ENCODE data around the gene KIF3B. TPM values are rescaled to one million over a fixed set of nuclear protein-coding genes. Genes with fewer than 3 reads are reported as not detected.

Gene KIF3B
- total and polyA plus RNA-seq, 2 of the 13 experiments (the other 11 are each of a cell fraction or from before 2014, with no cell fraction given) = 23.6 to 28.8 TPM

- 0 out of 2 replicates have a peak, but pooled peaks have one; percentile 52 for TF ChIP-seq ZNF318 (CRISPR knock-in tag; IDR thresholded peaks at IDR 0.05)
- TF ChIP-seq, protein P1, sequence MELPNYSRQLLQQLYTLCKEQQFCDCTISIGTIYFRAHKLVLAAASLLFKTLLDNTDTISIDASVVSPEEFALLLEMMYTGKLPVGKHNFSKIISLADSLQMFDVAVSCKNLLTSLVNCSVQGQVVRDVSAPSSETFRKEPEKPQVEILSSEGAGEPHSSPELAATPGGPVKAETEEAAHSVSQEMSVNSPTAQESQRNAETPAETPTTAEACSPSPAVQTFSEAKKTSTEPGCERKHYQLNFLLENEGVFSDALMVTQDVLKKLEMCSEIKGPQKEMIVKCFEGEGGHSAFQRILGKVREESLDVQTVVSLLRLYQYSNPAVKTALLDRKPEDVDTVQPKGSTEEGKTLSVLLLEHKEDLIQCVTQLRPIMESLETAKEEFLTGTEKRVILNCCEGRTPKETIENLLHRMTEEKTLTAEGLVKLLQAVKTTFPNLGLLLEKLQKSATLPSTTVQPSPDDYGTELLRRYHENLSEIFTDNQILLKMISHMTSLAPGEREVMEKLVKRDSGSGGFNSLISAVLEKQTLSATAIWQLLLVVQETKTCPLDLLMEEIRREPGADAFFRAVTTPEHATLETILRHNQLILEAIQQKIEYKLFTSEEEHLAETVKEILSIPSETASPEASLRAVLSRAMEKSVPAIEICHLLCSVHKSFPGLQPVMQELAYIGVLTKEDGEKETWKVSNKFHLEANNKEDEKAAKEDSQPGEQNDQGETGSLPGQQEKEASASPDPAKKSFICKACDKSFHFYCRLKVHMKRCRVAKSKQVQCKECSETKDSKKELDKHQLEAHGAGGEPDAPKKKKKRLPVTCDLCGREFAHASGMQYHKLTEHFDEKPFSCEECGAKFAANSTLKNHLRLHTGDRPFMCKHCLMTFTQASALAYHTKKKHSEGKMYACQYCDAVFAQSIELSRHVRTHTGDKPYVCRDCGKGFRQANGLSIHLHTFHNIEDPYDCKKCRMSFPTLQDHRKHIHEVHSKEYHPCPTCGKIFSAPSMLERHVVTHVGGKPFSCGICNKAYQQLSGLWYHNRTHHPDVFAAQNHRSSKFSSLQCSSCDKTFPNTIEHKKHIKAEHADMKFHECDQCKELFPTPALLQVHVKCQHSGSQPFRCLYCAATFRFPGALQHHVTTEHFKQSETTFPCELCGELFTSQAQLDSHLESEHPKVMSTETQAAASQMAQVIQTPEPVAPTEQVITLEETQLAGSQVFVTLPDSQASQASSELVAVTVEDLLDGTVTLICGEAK (IDR thresholded peaks at IDR 0.05) = no peak
- TF ChIP-seq, protein P1 (CRISPR knock-in tag; IDR thresholded peaks at IDR 0.05) = peak; percentile 54; the same call in 1 of the 2 replicates
- no peak for TF ChIP-seq NFE2L1 (CRISPR knock-in tag; IDR thresholded peaks at IDR 0.05; ENCODE audit: borderline replicate concordance)
- TF ChIP-seq CHCHD3 (CRISPR knock-in tag; IDR thresholded peaks at IDR 0.05) = no peak
- no peak; the same call in 1 of the 2 replicates for TF ChIP-seq REPIN1 (CRISPR knock-in tag; IDR thresholded peaks at IDR 0.05; ENCODE audit: borderline replicate concordance, low read depth)
- TF ChIP-seq ZNF230 (CRISPR knock-in tag; IDR thresholded peaks at IDR 0.05) = no peak
Measured at GRCh38 chr20:32329817-32330554, 52.5 kb downstream of the KIF3B start (continued).
